SU-DHL-6 (cell line): Measurements from ENCODE around the gene KCNJ8.

Experiments used
- H2AFZ ChIP-seq: fragments of 200-600 bp; sonication (generic); 2 replicates; pipeline ENCODE4 v1.6.1; 2014; ENCODE audit warnings: low read depth, mild to moderate bottlenecking, moderate library complexity, mixed read lengths, antibody characterized with exemption, low read length; ENCODE audit not compliant: severe bottlenecking
- H3F3A ChIP-seq: fragments of 200-600 bp; shearing (Covaris generic); 2 replicates; pipeline ENCODE4 v1.6.0; 2016; ENCODE audit warnings: antibody characterized with exemption, mild to moderate bottlenecking; ENCODE audit not compliant: insufficient read depth
- H3K27ac ChIP-seq: fragments of 200-600 bp; sonication (generic); 2 replicates; pipeline ENCODE4 v1.5.1; 2016; ENCODE audit warnings: low read depth, mild to moderate bottlenecking, low read length, moderate library complexity, mixed read lengths
- H3K27me3 ChIP-seq: fragments of 200-600 bp; sonication (generic), shearing (Covaris generic); 2 replicates; pipeline ENCODE4 v1.6.0; 2014; ENCODE audit warnings: mild to moderate bottlenecking, low read length
- H3K36me3 ChIP-seq: fragments of 200-600 bp; sonication (generic); 2 replicates; pipeline ENCODE4 v1.6.1; 2014; ENCODE audit warnings: mild to moderate bottlenecking, low read length, mixed read lengths
- H3K4me2 ChIP-seq: fragments of 300-600, 200-600 bp; shearing (Covaris generic), sonication (generic); 2 replicates; pipeline ENCODE4 v1.6.0; 2014; ENCODE audit warnings: low read length, low read depth, mild to moderate bottlenecking; ENCODE audit not compliant: poor library complexity, severe bottlenecking
- H3K4me3 ChIP-seq: fragments of 200-600 bp; sonication (generic); 2 replicates; pipeline ENCODE4 v1.5.1; 2014; ENCODE audit warnings: antibody characterized with exemption, low read length, mild to moderate bottlenecking, mixed read lengths; ENCODE audit not compliant: insufficient read depth, poor library complexity, severe bottlenecking
- H3K79me2 ChIP-seq: fragments of 200-600 bp; sonication (generic); 2 replicates; pipeline ENCODE4 v1.6.1; 2014; ENCODE audit warnings: mild to moderate bottlenecking, low read length, moderate library complexity; ENCODE audit not compliant: insufficient read depth
- H3K9ac ChIP-seq: fragments of 200-600 bp; sonication (generic); 2 replicates; pipeline ENCODE4 v1.7.0; 2014; ENCODE audit warnings: mild to moderate bottlenecking, low read length
- H3K9me2 ChIP-seq: fragments of 200-600 bp; sonication (generic); replicated peaks from 2 replicates; pipeline ENCODE4 v1.6.1; 2014; ENCODE audit warnings: low read length; ENCODE audit not compliant: insufficient read depth
- H3K9me3 ChIP-seq: fragments of 200-600 bp; sonication (generic); 2 replicates; pipeline ENCODE4 v1.6.1; 2014; ENCODE audit warnings: low read length, mixed read lengths; ENCODE audit not compliant: insufficient read depth
- H4K20me1 ChIP-seq: fragments of 200-600 bp; sonication (generic); 2 replicates; pipeline ENCODE4 v1.6.1; 2014; ENCODE audit warnings: low read depth, mild to moderate bottlenecking, antibody characterized with exemption, low read length, moderate library complexity, mixed read lengths
- EZH2phosphoT487 ChIP-seq: fragments of 200-600 bp; sonication (generic), shearing (Covaris generic); conservative IDR thresholded peaks from 2 replicates; pipeline ENCODE4 v1.6.1; 2018; ENCODE audit warnings: mild to moderate bottlenecking, antibody characterized with exemption, low read length, moderate library complexity, mixed read lengths
- TF ChIP-seq, protein P1 (sequence below): fragments of 200-600 bp; sonication (generic); IDR thresholded peaks from one replicate; pipeline ENCODE4 v1.5.1; 2017; ENCODE audit warnings: antibody characterized with exemption, mild to moderate bottlenecking, low read length, moderate library complexity; ENCODE audit not compliant: insufficient read depth, poor library complexity, severe bottlenecking

KCNJ8 gene

DNA sequence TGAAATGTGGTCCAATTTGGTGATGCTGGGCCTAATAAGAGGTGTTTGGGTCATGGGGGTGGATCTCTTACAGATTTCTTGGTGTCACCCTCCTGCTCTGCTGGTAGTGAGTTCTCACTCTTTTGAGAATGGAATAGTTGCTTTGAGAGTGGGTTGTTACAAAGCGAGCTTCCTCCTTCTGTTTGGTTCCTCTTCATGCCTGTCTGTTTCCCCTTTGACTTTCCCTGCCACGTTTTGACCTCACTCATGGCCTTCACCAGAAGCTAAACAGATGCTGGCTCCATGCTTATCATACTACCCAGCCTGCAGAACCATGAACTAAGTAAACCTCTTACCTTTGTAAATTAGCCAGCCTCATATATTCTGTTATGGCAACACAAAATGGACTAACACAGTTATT, 59.1 kb downstream of the KCNJ8 start:
- Histone ChIP-seq H3F3A (no peaks in the 10 kb centered on the region), H3K27ac (no peak overlapping the region), H3K9me2 (no peaks in the 10 kb centered on the region), H3K79me2 (no peaks in the 10 kb centered on the region), H3K27me3 (no peaks in the 10 kb centered on the region), H3K9me3 (no peaks in the 10 kb centered on the region), H2AFZ (no peak overlapping the region), H3K4me3 (no peak overlapping the region), H3K4me2 (no peak overlapping the region), H4K20me1 (no peaks in the 10 kb centered on the region), H3K9ac (no peak overlapping the region), H3K36me3 (no peaks in the 10 kb centered on the region)
- TF ChIP-seq EZH2phosphoT487 = no peak
- TF ChIP-seq, protein P1, sequence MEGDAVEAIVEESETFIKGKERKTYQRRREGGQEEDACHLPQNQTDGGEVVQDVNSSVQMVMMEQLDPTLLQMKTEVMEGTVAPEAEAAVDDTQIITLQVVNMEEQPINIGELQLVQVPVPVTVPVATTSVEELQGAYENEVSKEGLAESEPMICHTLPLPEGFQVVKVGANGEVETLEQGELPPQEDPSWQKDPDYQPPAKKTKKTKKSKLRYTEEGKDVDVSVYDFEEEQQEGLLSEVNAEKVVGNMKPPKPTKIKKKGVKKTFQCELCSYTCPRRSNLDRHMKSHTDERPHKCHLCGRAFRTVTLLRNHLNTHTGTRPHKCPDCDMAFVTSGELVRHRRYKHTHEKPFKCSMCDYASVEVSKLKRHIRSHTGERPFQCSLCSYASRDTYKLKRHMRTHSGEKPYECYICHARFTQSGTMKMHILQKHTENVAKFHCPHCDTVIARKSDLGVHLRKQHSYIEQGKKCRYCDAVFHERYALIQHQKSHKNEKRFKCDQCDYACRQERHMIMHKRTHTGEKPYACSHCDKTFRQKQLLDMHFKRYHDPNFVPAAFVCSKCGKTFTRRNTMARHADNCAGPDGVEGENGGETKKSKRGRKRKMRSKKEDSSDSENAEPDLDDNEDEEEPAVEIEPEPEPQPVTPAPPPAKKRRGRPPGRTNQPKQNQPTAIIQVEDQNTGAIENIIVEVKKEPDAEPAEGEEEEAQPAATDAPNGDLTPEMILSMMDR = no peak
